ENCODE data around the gene XRN2. TPM values are rescaled to one million over a fixed set of nuclear protein-coding genes. Genes with fewer than 3 reads are reported as not detected.

The XRN2 gene
- total and polyA plus RNA-seq, 4 donors, result 20.9 to 40.3 (median 25.2) TPM

DNA sequence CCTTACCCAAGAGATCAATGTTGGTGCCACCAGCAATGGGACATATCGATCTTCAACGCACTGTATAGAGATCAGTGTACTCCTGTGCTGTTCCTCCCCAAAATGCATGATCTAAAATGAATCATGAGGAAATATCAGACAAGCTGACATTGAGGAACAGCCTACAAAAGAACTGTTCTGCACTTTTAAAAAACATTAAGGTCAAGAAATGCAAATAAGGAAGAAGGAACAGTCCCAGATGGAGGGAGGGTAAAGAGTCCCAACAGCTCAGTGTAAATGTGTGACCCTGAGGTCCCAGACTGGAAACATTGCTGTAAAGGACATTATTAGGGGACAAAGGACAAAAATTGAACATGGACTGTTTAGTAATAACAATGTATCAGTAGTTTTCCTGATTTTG, 24.3 kb upstream of the XRN2 start (continued):
- TF ChIP-seq ZBTB33 (IDR thresholded peaks at IDR 0.05) (no peak), TAF1 (conservative IDR thresholded peaks at IDR 0.05) (no peak), FOXA2 (IDR thresholded peaks at IDR 0.05) (no peak), RXRA (IDR thresholded peaks at IDR 0.05) (no peak), CTCF (IDR thresholded peaks at IDR 0.05; ENCODE audit: low read depth, low read length, missing input control) (no peak), EGR1 (IDR thresholded peaks at IDR 0.05; ENCODE audit: low read depth in 2 of 2) (no peak)

DNA sequence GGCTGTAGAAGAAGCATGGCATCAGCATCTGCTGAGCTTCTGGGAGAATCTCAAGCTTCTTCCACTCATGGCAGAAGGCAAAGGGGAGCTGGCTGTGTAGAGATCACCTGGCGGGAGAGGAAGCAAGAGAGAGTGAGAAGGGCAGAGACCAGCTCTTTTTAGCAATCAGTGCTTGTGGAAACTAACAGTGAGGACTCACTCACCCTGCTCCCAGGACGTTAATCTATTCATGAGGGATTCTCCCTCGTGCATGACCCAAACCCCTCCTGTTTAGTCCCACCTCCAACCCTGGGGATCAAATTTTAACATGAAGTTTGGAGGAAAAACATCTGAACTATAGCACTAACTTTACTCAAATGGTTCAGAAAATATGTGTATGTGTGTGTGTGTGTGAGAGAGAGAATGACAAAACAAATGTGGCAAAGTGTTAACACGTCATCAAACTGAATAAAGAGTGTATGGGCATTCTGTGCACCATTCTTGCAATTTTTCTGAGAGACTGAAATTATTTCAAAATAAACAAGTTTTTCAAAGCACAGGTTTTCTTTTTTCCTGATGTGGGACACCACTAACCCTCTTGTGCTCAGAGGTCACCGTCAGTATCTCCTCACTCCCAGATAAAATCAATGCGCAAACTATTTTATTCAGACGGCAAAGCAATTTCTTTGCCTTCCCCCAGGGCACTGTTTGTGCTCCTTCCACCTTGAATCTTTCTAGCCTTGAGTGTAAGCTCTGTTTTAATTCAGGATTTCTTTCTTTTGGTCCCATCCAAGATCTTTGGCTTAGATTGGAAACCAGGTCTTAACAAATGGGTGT, 23.2 kb upstream of the XRN2 start:
- H3K27ac ChIP-seq (ENCODE audit: low read depth in 1 of 2, low read length in 2 of 2), result no peak overlapping the region
- TF ChIP-seq, protein P1, sequence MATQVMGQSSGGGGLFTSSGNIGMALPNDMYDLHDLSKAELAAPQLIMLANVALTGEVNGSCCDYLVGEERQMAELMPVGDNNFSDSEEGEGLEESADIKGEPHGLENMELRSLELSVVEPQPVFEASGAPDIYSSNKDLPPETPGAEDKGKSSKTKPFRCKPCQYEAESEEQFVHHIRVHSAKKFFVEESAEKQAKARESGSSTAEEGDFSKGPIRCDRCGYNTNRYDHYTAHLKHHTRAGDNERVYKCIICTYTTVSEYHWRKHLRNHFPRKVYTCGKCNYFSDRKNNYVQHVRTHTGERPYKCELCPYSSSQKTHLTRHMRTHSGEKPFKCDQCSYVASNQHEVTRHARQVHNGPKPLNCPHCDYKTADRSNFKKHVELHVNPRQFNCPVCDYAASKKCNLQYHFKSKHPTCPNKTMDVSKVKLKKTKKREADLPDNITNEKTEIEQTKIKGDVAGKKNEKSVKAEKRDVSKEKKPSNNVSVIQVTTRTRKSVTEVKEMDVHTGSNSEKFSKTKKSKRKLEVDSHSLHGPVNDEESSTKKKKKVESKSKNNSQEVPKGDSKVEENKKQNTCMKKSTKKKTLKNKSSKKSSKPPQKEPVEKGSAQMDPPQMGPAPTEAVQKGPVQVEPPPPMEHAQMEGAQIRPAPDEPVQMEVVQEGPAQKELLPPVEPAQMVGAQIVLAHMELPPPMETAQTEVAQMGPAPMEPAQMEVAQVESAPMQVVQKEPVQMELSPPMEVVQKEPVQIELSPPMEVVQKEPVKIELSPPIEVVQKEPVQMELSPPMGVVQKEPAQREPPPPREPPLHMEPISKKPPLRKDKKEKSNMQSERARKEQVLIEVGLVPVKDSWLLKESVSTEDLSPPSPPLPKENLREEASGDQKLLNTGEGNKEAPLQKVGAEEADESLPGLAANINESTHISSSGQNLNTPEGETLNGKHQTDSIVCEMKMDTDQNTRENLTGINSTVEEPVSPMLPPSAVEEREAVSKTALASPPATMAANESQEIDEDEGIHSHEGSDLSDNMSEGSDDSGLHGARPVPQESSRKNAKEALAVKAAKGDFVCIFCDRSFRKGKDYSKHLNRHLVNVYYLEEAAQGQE (IDR thresholded peaks at IDR 0.05), result no peak
- no peak for TF ChIP-seq ATF3 (IDR thresholded peaks at IDR 0.05)
- TF ChIP-seq NR2F2 (IDR thresholded peaks at IDR 0.05), result no peak
- no peak for TF ChIP-seq ZBTB33 (IDR thresholded peaks at IDR 0.05)
- TF ChIP-seq HNF4A (conservative IDR thresholded peaks at IDR 0.05), result no peak
- TF ChIP-seq RAD21 (IDR thresholded peaks at IDR 0.05), result no peak
- no peak for TF ChIP-seq GABPA (IDR thresholded peaks at IDR 0.05 in 1 of 2, conservative IDR thresholded peaks at IDR 0.05 in 1 of 2)
- TF ChIP-seq FOXA1 (IDR thresholded peaks at IDR 0.05), result no peak
- no peak for TF ChIP-seq HNF4G (IDR thresholded peaks at IDR 0.05)
- no peak for TF ChIP-seq EGR1 (IDR thresholded peaks at IDR 0.05; ENCODE audit: low read depth in 2 of 2)
- TF ChIP-seq, protein P2, sequence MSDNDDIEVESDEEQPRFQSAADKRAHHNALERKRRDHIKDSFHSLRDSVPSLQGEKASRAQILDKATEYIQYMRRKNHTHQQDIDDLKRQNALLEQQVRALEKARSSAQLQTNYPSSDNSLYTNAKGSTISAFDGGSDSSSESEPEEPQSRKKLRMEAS (IDR thresholded peaks at IDR 0.05), result no peak
- no peak for TF ChIP-seq JUND (IDR thresholded peaks at IDR 0.05)
- no peaks in the 10 kb centered on the region for H3K27me3 ChIP-seq (ENCODE audit: control insufficient read depth in 4 of 4, insufficient read depth in 4 of 4, low read length in 3 of 4)
- no peak overlapping the region for H3K9ac ChIP-seq (ENCODE audit: low read depth in 1 of 2, low read length in 2 of 2)
- no peaks in the 10 kb centered on the region for H3K36me3 ChIP-seq (ENCODE audit: control insufficient read depth in 4 of 4, insufficient read depth in 3 of 4, low read depth in 1 of 4, low read length in 3 of 4)
- no peak for DNase-seq (ENCODE audit: low spot score)
- WGBS, result 52% methylated on average over 7 of the region's 7 CpGs
- peaks cover 0 to 5% (median 0%) of the 10 kb centered on the region in 4 donors for H3K4me1 ChIP-seq (ENCODE audit: control insufficient read depth in 4 of 4, insufficient read depth in 4 of 4, low read length in 3 of 4)
- H3K4me3 ChIP-seq (ENCODE audit: low read depth in 1 of 3, low read length in 3 of 3), result no peak overlapping the region
- H3K9me3 ChIP-seq (ENCODE audit: control insufficient read depth in 4 of 4, low read length in 3 of 4), result no peaks in the 10 kb centered on the region

All from liver (tissue), 9 donors.